Activated CD8-positive, alpha-beta T cell treated with anti-CD3 and anti-CD28 coated beads for 36 hours (primary cell): ENCODE data around the gene BPGM. TPM values are rescaled to one million over a fixed set of nuclear protein-coding genes. Genes with fewer than 3 reads are reported as not detected.

Source experiments
- ATAC-seq: fragments of 200-7000 bp; cut with Tn5 transposase; one replicate; pipeline ENCODE4 v1.10.0; 2021; ENCODE audit warnings: mild to moderate bottlenecking, moderate library complexity
- CTCF ChIA-PET: fragments of 350-600 bp; sonication (Branson Sonifier 250); formaldehyde crosslinking; loops from one replicate; lab custom pipeline; 2021; ENCODE audit warnings: antibody characterized with exemption; lab: Charles Lee
- POLR2A ChIA-PET: fragments of 350-600 bp; sonication (Branson Sonifier 250); formaldehyde crosslinking; loops from one replicate; lab custom pipeline; 2021; ENCODE audit warnings: antibody characterized with exemption; lab: Charles Lee
- DNase-seq: peaks from one replicate; pipeline ENCODE4 v3.0.0-alpha.2; 2020
- H3K27ac Mint-ChIP-seq: one replicate; pipeline ENCODE4 v1.8.0; 2021; ENCODE audit warnings: mild to moderate bottlenecking, mixed read lengths
- H3K27me3 Mint-ChIP-seq: one replicate; pipeline ENCODE4 v1.8.0; 2021; ENCODE audit warnings: mixed read lengths
- H3K36me3 Mint-ChIP-seq: one replicate; pipeline ENCODE4 v1.8.0; 2021; ENCODE audit warnings: low read depth, mixed read lengths
- H3K4me1 Mint-ChIP-seq: one replicate; pipeline ENCODE4 v1.8.0; 2021; ENCODE audit warnings: low read depth, mixed read lengths
- H3K4me3 Mint-ChIP-seq: one replicate; pipeline ENCODE4 v1.8.0; 2021; ENCODE audit warnings: mild to moderate bottlenecking, moderate library complexity, mixed read lengths
- H3K9me3 Mint-ChIP-seq: one replicate; pipeline ENCODE4 v1.8.0; 2021; ENCODE audit warnings: mixed read lengths
- intact Hi-C: fragments of 100-400 bp; cut with micrococcal nuclease; formaldehyde crosslinking; loops from one replicate; pipeline ENCODE4 v1.10.0; 2022
- total RNA-seq, 2 experiments: library from RNA; stranded (reverse); gene quantifications; one replicate each; pipeline ENCODE4 v1.2.3, GENCODE V29; 2021
- TF ChIP-seq, protein P1 (sequence below): fragments of 200-600 bp; IDR thresholded peaks from one replicate; pipeline ENCODE4 v1.8.0; 2022; ENCODE audit warnings: antibody characterized with exemption, mild to moderate bottlenecking

The BPGM gene
- total RNA-seq, 2 experiments from 2014 or later = 11.2 to 12.4 TPM

DNA sequence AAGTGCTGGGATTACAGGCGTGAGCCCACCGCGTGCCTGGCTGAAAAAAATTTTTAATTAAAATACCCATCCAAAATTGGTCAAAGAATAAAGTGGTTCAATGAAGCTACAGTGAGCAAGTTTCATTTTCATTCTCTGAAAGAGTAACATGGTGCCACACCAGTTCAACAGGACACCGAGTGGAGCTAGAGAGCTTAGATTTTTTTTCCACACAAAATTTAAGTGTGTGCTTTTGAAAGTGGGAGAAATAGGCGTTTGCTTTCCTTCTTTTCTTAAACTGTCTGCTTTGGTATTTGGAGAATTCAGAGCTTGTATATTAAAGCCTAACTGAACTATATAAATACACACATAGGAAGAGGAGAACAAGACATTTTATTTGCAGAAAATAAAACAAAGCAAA lies 43.4 kb downstream of the BPGM start:
- Mint-ChIP-seq H3K27ac (no peak overlapping the region), H3K36me3 (no peaks in the 10 kb centered on the region), H3K9me3 (no peaks in the 10 kb centered on the region), H3K4me1 (peaks cover 12% of the 10 kb centered on the region), H3K27me3 (peaks cover 5% of the 10 kb centered on the region), H3K4me3 (no peak overlapping the region)
- DNase-seq = no peak
- CTCF ChIA-PET = interaction anchor here (0.7 to 3.2 kb wide), 28 partner anchors 10 to 296 kb away, joined by 3 to 23 read pairs (median 4); no protein-coding TSS in a partner anchor
- TF ChIP-seq, protein P1, sequence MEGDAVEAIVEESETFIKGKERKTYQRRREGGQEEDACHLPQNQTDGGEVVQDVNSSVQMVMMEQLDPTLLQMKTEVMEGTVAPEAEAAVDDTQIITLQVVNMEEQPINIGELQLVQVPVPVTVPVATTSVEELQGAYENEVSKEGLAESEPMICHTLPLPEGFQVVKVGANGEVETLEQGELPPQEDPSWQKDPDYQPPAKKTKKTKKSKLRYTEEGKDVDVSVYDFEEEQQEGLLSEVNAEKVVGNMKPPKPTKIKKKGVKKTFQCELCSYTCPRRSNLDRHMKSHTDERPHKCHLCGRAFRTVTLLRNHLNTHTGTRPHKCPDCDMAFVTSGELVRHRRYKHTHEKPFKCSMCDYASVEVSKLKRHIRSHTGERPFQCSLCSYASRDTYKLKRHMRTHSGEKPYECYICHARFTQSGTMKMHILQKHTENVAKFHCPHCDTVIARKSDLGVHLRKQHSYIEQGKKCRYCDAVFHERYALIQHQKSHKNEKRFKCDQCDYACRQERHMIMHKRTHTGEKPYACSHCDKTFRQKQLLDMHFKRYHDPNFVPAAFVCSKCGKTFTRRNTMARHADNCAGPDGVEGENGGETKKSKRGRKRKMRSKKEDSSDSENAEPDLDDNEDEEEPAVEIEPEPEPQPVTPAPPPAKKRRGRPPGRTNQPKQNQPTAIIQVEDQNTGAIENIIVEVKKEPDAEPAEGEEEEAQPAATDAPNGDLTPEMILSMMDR = peak; percentile 22
- intact Hi-C loops = loop anchor here (10.0 kb wide), 1 partner anchor 265 kb away; no protein-coding TSS in a partner anchor
- POLR2A ChIA-PET = interaction anchor here (1.2 kb wide), 1 partner anchor 21 kb away, joined by 3 read pairs; no protein-coding TSS in a partner anchor
- no peak for ATAC-seq

DNA sequence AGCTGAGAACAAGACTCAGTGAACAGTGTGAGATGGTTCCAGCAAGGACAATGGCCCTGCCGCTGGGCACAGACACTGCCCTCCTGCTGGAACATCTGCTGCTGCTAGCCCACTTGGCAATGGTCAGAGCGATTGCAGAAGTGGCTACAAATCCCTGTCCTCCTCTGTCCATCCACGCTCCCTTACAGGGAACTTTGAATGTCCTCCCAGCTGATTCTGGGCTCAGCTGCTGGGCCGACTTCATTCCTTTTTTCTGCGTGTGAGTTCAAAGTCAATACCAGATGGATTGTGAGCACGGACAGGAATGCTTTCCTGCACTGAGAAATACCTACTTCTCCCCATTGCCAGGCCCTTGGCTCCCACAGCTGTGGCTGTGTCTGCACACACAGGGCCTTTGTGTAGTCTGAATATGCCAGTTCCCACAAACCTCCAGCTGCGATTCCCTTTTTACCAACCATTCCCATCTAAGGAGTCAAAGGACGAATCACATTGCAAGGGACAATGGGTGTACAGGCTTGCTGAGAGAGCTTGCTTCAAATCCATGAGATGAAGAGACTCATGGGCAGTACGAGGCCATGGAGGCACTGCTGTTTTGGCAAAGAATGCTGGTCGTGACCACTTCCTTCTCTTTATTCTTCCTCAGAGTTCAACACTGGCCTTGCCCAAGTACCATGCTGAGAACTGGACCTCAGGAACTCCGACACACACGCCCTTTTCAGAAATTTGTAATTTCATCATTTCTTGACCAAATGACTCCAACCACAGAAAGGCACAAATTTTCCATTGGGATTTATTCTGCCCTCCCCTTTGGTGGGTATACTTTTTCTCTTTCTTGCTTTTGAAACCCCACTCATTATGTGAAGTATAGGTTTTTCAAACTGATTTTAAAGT lies 44.2 kb downstream of the BPGM start:
- Mint-ChIP-seq H3K4me3 (no peak overlapping the region), H3K27me3 (peaks cover 5% of the 10 kb centered on the region), H3K27ac (no peak overlapping the region), H3K9me3 (no peaks in the 10 kb centered on the region), H3K36me3 (no peaks in the 10 kb centered on the region), H3K4me1 (peaks cover 12% of the 10 kb centered on the region)
- DNase-seq (no peak), ATAC-seq (no peak)
- CTCF ChIA-PET = interaction anchor here (0.7 to 3.2 kb wide), 25 partner anchors 9 to 295 kb away, joined by 3 to 23 read pairs (median 5); no protein-coding TSS in a partner anchor
- POLR2A ChIA-PET = interaction anchor here (1.2 kb wide), 1 partner anchor 22 kb away, joined by 3 read pairs; no protein-coding TSS in a partner anchor
- intact Hi-C loops = loop anchor here (10.0 kb wide), 1 partner anchor 264 kb away; no protein-coding TSS in a partner anchor
- TF ChIP-seq, protein P1 = no peak

DNA sequence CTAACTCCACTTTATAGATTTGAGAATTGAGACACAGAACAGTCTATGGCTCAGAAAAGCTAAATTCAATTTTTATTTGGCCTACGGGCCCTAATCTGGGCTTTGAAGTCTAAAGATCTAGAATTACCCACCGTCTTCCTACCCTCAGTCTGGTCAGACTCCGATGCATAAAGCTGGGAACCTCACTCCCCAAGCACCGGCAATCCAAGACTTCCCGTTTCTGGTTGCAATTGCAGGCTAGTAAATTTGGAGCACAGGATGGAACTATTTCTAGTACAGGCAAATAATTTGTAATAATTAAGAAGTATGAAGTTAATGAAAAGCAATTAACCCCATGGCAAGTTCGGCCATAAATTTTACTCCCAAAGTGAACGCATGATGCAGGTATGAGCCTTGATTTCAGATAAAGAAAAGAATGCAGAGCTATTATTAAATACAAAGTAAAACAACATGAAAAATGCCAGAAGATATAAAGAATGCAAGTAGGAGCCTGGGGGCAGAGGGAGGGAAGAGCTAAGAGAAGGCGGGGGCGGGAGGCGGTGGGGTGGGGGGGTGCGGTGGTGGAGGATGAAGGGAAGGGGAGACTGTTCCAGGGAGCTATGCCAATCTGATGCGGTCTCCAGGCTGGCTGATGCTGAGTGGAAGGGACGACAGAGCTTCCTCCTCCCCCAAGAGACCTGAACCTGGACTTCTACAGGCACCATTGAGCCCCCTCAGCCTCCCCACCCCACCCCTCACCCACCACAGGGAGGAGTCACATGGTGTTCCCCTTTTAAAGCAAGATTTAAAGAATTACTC lies 45.1 kb downstream of the BPGM start:
- intact Hi-C loops = loop anchor here (10.0 kb wide), 1 partner anchor 263 kb away; no protein-coding TSS in a partner anchor
- ATAC-seq (no peak), DNase-seq (no peak)
- TF ChIP-seq, protein P1 = no peak
- peaks cover 12% of the 10 kb centered on the region for H3K4me1 Mint-ChIP-seq
- ChIA-PET POLR2A (interaction anchor here (0.9 kb wide), 1 partner anchor 296 kb away, joined by 3 read pairs; no protein-coding TSS in a partner anchor), CTCF (interaction anchor here (1.5 to 3.2 kb wide), 5 partner anchors 11 to 59 kb away, joined by 3 to 23 read pairs (median 8); no protein-coding TSS in a partner anchor)
- H3K36me3 Mint-ChIP-seq = no peaks in the 10 kb centered on the region
- no peak overlapping the region for H3K27ac Mint-ChIP-seq
- no peaks in the 10 kb centered on the region for H3K9me3 Mint-ChIP-seq
- H3K27me3 Mint-ChIP-seq = peaks cover 5% of the 10 kb centered on the region
- H3K4me3 Mint-ChIP-seq = no peak overlapping the region

DNA sequence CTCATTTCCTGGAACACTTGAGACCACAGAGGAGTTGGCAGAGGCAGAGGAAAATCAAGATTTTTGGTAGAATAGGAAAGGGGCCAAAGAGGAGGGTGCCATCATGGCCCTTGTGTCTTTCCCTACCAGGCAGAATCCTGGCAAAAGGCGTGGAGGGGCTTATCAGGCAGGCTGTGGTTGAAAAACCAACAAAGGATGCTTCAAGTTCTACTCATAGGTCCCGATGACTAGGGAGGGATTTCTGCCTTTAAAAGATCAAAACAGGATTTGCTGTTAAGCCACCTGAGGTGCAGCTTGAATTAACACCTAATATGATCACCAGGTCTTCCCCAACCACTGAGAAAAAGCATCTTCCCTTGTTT lies 45.7 kb downstream of the BPGM start:
- H3K4me3 Mint-ChIP-seq = no peak overlapping the region
- ATAC-seq (no peak), DNase-seq (no peak)
- no peak overlapping the region for H3K27ac Mint-ChIP-seq
- H3K4me1 Mint-ChIP-seq = peaks cover 12% of the 10 kb centered on the region
- H3K27me3 Mint-ChIP-seq = peaks cover 5% of the 10 kb centered on the region
- no peaks in the 10 kb centered on the region for H3K9me3 Mint-ChIP-seq
- no peaks in the 10 kb centered on the region for H3K36me3 Mint-ChIP-seq
- TF ChIP-seq, protein P1 = no peak
- POLR2A ChIA-PET = interaction anchor here (0.9 to 1.6 kb wide), 2 partner anchors 47 to 295 kb away, joined by 3 read pairs; no protein-coding TSS in a partner anchor
- CTCF ChIA-PET = interaction anchor here (0.8 to 3.1 kb wide), 4 partner anchors 58 to 582 kb away, joined by 3 to 23 read pairs (median 6); no protein-coding TSS in a partner anchor
- intact Hi-C loops = loop anchor here (10.0 kb wide), 1 partner anchor 262 kb away; no protein-coding TSS in a partner anchor
